ENCODE data around the gene ROBO4.

The ROBO4 gene

GRCh38 chr11:124880290-124880611, 17.4 kb downstream of the ROBO4 start:
- ChIA-PET POLR2A (ENCODE audit: low non-redundant PET) (no interaction called here), CTCF (no interaction called here)
- DNase-seq (ENCODE audit: low spot score) = no peak
- H3K27ac ChIP-seq = peak overlapping the region; percentile 12
- TF ChIP-seq CTCF (conservative IDR thresholded peaks at IDR 0.05; ENCODE audit: low read depth) = no peak

- H3K27ac ChIP-seq = peak overlapping the region; percentile 12
- no peak for DNase-seq (ENCODE audit: low spot score)
- ChIA-PET POLR2A (ENCODE audit: low non-redundant PET) (no interaction called here), CTCF (interaction anchor here (1.5 kb wide), 1 partner anchor 467 kb away, joined by 4 read pairs; no protein-coding TSS in a partner anchor)
- TF ChIP-seq CTCF (conservative IDR thresholded peaks at IDR 0.05; ENCODE audit: low read depth) = no peak
Observed at GRCh38 chr11:124879493-124880289, 18.0 kb downstream of the ROBO4 start.

- no peak for DNase-seq (ENCODE audit: low spot score)
- peak overlapping the region; percentile 86; the same call in 1 of the 2 replicates for H3K27ac ChIP-seq
- no peak for TF ChIP-seq CTCF (conservative IDR thresholded peaks at IDR 0.05; ENCODE audit: low read depth)
- ChIA-PET POLR2A (ENCODE audit: low non-redundant PET) (no interaction called here), CTCF (interaction anchor here (1.5 kb wide), 1 partner anchor 468 kb away, joined by 4 read pairs; no protein-coding TSS in a partner anchor)
Observed at GRCh38 chr11:124878759-124879492, 18.7 kb downstream of the ROBO4 start.

GRCh38 chr11:124877910-124878758, 19.5 kb downstream of the ROBO4 start:
- no peak for DNase-seq (ENCODE audit: low spot score)
- TF ChIP-seq CTCF (conservative IDR thresholded peaks at IDR 0.05; ENCODE audit: low read depth) = no peak
- ChIA-PET POLR2A (ENCODE audit: low non-redundant PET) (no interaction called here), CTCF (interaction anchor here (0.6 to 1.5 kb wide), 4 partner anchors 67 to 649 kb away, joined by 3 to 5 read pairs (median 4); no protein-coding TSS in a partner anchor)
- H3K27ac ChIP-seq = peak overlapping the region; percentile 86

GRCh38 chr11:124877631-124877909, 20.1 kb downstream of the ROBO4 start:
- TF ChIP-seq CTCF (conservative IDR thresholded peaks at IDR 0.05; ENCODE audit: low read depth) = no peak
- no peak for DNase-seq (ENCODE audit: low spot score)
- POLR2A ChIA-PET (ENCODE audit: low non-redundant PET) = no interaction called here
- H3K27ac ChIP-seq = peak overlapping the region; percentile 86
- CTCF ChIA-PET = interaction anchor here (0.6 to 0.7 kb wide), 3 partner anchors 68 to 649 kb away, joined by 3 to 5 read pairs (median 5); no protein-coding TSS in a partner anchor
